GM10266 (cell line): Measurements from ENCODE around the gene HS3ST2.

Experiments used
- DNase-seq: peaks from one replicate; pipeline ENCODE4 v3.0.0; 2012; ENCODE audit errors: extremely low spot score
- TF ChIP-seq, protein P1 (sequence below): IDR thresholded peaks from 2 replicates; pipeline ENCODE4 v1.5.1; 2012; ENCODE audit warnings: mild to moderate bottlenecking, low read depth; ENCODE audit not compliant: control insufficient read depth, insufficient read depth; ENCODE audit errors: missing control alignments

The HS3ST2 gene

DNA sequence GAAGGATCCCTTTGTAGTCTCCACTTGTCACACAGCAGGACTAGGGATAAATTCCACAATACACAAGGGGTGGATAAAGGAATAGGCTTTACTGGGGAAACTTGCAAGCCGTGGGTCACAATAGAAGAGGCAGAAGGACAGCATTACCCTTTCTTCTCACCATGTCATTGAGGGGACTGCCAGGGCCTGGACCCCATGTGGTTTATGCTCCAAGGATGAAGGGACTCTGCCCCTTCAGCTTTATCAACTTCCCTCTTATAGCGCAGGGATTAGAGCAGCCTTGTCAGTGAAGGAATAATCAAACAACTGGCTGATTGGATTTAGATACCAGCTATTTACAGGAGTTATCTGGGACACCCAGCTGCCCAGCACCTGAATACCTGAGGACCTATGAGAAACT lies 89.8 kb downstream of the HS3ST2 start:
- TF ChIP-seq, protein P1, sequence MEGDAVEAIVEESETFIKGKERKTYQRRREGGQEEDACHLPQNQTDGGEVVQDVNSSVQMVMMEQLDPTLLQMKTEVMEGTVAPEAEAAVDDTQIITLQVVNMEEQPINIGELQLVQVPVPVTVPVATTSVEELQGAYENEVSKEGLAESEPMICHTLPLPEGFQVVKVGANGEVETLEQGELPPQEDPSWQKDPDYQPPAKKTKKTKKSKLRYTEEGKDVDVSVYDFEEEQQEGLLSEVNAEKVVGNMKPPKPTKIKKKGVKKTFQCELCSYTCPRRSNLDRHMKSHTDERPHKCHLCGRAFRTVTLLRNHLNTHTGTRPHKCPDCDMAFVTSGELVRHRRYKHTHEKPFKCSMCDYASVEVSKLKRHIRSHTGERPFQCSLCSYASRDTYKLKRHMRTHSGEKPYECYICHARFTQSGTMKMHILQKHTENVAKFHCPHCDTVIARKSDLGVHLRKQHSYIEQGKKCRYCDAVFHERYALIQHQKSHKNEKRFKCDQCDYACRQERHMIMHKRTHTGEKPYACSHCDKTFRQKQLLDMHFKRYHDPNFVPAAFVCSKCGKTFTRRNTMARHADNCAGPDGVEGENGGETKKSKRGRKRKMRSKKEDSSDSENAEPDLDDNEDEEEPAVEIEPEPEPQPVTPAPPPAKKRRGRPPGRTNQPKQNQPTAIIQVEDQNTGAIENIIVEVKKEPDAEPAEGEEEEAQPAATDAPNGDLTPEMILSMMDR: no peak
- DNase-seq: no peak

DNA sequence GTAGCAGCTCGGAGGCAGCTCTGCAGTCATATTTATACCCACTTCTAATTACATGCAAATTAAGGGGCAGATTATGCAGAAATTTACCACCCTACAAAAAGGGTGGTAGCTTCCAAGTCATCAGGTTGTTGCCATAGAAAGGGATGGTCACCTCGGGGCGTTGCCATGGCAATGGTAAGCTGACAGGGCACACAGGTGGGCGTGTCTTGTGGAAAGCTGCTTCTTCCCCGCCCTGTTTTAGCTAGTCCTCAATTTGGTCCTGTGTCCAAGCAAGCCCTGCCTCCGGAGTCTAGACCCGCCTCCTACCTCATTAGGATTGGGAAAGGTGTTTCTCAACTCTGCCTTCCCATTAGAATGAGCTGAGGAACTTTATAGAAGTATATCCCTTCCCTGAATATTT lies 98.7 kb downstream of the HS3ST2 start:
- TF ChIP-seq, protein P1: no peak
- DNase-seq: no peak

DNA sequence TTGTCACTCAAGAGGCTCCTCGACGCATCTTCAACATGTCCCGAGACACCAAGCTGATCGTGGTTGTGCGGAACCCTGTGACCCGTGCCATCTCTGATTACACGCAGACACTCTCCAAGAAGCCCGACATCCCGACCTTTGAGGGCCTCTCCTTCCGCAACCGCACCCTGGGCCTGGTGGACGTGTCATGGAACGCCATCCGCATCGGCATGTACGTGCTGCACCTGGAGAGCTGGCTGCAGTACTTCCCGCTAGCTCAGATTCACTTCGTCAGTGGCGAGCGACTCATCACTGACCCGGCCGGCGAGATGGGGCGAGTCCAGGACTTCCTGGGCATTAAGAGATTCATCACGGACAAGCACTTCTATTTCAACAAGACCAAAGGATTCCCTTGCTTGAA lies 101.0 kb downstream of the HS3ST2 start:
- TF ChIP-seq, protein P1: no peak
- DNase-seq: no peak

DNA sequence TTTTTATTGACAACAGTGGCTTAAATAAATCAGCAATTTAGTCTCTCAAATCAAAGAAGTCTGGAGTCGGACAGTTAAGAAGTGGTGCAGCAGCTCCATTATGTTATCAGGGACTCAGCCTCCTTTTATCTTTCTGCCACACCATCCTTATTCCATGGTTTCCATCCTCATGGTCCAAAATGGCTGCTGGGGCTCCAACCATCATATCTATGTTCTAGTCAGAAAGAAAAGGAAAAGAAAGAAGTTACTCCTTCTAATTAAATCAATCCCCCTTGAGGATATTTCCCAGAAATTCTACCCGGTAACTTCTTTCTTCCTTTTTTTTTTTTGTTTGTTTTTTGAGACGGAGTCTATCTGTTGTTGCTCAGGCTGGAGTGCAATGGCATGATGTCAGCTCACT lies 109.5 kb downstream of the HS3ST2 start:
- TF ChIP-seq, protein P1: no peak
- DNase-seq: no peak

DNA sequence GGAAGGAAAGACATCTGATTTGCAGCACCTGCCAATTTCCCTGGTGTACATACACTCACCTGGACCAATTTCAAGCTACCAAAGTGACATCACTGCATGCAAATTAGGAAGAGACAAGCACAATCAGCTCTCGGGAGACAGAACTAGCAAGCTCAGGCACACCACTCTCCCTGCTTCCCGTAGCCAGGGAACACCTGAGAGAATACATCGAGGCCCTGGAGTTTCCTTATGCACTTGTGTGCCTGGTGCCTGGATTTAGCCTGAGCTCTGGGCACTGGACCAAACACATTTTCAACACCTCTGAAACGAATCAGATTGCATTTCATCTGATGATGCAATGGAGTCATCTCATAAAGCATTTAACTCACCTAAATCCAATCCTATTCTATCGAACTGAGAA lies 110.5 kb downstream of the HS3ST2 start:
- no peak for DNase-seq
- TF ChIP-seq, protein P1: no peak

DNA sequence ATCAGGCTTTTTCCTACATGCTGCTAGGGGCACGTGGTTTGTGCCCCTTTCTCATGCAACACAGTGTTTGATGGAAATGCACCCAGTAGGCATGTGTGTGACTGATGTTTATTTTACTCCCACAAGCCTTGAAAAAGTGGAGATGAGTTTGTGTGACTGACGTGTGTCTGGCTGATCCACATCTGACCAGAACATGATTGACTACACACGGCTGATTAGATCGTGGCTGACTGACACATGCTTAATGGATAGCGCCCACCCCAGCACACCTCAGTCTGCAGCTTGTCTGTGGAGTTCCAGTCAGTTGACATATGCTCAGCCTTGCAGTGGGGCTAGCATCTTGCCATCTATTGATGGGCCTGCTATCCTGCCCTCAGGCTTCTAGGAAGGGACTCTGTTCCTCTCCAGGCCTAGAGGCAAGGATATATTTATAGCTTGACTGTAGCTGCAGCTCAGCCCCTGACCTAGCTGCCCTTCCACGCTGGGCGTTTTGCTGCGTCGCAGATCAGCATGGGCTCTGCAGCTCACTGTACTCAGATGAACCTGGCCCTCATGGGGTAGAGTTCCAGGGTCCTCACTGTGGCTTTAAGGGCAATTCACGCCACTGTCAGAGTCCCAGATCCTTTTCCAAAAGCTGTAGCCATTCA lies 112.3 kb downstream of the HS3ST2 start:
- no peak for DNase-seq
- TF ChIP-seq, protein P1: no peak

DNA sequence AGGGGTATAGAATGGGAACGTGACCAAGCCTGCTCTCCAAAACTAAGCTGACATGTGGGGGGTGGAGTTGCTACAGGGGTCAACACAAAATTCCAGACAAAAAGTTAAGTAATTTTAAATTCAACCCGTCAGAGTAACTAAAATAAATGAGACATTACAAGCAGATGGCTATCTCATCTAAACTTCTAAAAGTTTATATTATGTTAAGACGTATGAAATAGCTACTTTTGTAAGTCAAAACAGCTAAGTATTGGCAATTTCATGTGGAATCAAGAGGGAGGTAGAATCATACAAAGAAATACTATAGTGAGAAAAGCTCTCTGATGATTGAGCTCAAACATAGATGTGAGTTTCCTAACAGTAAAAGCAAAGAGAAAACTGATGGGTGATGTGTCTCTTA lies 113.3 kb downstream of the HS3ST2 start:
- no peak for DNase-seq
- TF ChIP-seq, protein P1: no peak
